ENCODE measurements around the gene TGM2. TPM values are rescaled to one million over a fixed set of nuclear protein-coding genes. Genes with fewer than 3 reads are reported as not detected.
A peak's percentile ranks its signal among the peaks of the same experiment; 100 is the strongest.

Gene TGM2
- total and polyA plus RNA-seq, 12 donors = 13.4 to 262 (median 98.3) TPM

- H3K27ac ChIP-seq = peak overlapping the region in 2 of 5 donors; percentile 68 to 89
- no peaks in the 10 kb centered on the region for H3K27me3 ChIP-seq
- 93 to 97% (median 95%) methylated on average over 6 to 8 of the region's 8 CpGs for WGBS, 4 donors
- H3K4me1 ChIP-seq (replicated peaks in 1 of 2) = peaks cover 17 to 18% of the 10 kb centered on the region in 2 donors
- H3K4me3 ChIP-seq = no peak overlapping the region
- H3K36me3 ChIP-seq (replicated peaks in 1 of 2) = no peaks in the 10 kb centered on the region
- no peaks in the 10 kb centered on the region for H3K9me3 ChIP-seq (replicated peaks in 1 of 3)
- intact Hi-C loops (cut with DNase I) = loop anchor here (5.0 kb wide), 3 partner anchors 55 to 110 kb away; no protein-coding TSS in a partner anchor
- no peak for DNase-seq
- TF ChIP-seq CTCF (IDR thresholded peaks at IDR 0.05) = no peak
- no peak for TF ChIP-seq POLR2A (IDR thresholded peaks at IDR 0.05)
Measured at GRCh38 chr20:38167328-38167850, 2.3 kb upstream of the TGM2 start.

DNA sequence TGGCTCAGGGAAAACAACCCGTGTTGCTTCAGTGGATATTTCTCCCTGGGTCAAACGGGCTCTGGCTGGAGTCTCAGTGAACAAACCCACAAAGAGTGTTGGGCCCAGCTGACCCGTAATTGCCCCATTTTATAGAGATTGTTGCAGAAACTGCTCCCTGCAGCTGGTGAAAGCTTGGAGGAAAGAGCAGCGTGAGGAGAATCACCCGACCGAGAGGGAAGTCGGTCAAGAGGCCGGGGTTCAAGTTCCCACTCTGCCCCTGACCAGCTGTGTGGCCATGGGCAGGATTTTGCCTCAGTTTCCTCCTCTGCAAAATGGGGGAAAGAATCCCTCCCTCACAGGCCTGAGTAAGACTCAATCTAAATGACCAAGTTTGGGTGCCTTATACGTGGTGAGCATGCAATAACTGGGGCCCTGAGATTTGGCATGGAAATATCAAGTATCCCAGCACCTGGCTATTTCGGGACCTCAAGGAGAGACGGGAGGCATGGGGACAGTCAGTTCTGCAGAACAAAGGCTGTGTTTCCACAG lies 1.7 kb upstream of the TGM2 start:
- whole genome bisulfite sequencing, 4 donors = 70 to 82% (median 79%) methylated on average over 11 of the region's 11 CpGs
- H3K9me3 ChIP-seq (replicated peaks in 1 of 3) = no peaks in the 10 kb centered on the region

GRCh38 chr20:38165966-38166702 lies 1.1 kb upstream of the TGM2 start:
- Histone ChIP-seq H3K36me3 (replicated peaks in 1 of 2) (no peaks in the 10 kb centered on the region), H3K4me1 (replicated peaks in 1 of 2) (peaks cover 17 to 18% of the 10 kb centered on the region in 2 donors), H3K9me3 (replicated peaks in 1 of 3) (no peaks in the 10 kb centered on the region), H3K27ac (peak overlapping the region in 2 of 5 donors; percentile 34 to 89), H3K27me3 (no peaks in the 10 kb centered on the region), H3K4me3 (no peak overlapping the region)
- TF ChIP-seq POLR2A (IDR thresholded peaks at IDR 0.05) (no peak), CTCF (IDR thresholded peaks at IDR 0.05) (no peak)
- DNase-seq = no peak
- intact Hi-C loops (cut with DNase I) = loop anchor here (5.0 kb wide), 3 partner anchors 56 to 109 kb away; no protein-coding TSS in a partner anchor
- 69 to 85% (median 79%) methylated on average over 11 of the region's 11 CpGs for WGBS, 4 donors

More for the DNA sequence above, 1.7 kb upstream of the TGM2 start:
- no peak for DNase-seq
- Histone ChIP-seq H3K27me3 (no peaks in the 10 kb centered on the region), H3K4me1 (replicated peaks in 1 of 2) (peaks cover 17 to 18% of the 10 kb centered on the region in 2 donors), H3K27ac (peak overlapping the region in 1 of 5 donors; percentile 89), H3K36me3 (replicated peaks in 1 of 2) (no peaks in the 10 kb centered on the region), H3K4me3 (no peak overlapping the region)
- intact Hi-C loops (cut with DNase I) = loop anchor here (5.0 kb wide), 3 partner anchors 56 to 109 kb away; no protein-coding TSS in a partner anchor
- no peak for TF ChIP-seq POLR2A (IDR thresholded peaks at IDR 0.05)
- no peak for TF ChIP-seq CTCF (IDR thresholded peaks at IDR 0.05)

DNA sequence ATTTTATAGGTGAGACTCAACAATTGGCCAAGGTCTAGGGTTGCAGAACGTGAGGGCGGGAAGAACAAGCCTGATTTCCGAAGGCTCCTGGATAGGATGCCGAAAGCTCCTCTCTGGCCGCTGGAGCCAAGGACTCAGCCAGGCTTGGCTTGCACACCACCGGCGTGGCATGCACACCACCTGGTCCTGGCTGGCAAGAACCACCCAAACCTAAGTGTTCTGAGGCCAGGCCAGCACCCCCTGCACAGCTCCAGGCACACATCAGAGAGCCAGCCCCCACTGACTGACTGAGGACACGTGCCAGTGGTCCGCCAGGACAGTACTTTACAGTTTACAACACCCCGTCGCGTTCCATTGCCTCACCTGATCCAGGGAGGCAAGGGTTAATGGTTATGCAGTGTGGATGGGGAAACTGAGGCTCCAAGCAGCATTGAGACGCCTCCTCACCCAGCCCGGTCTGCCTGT lies 414 bp downstream of the TGM2 start:
- intact Hi-C loops (cut with DNase I) = loop anchor here (5.0 kb wide), 3 partner anchors 58 to 107 kb away; no protein-coding TSS in a partner anchor
- no peak for DNase-seq
- Histone ChIP-seq H3K4me1 (replicated peaks in 1 of 2) (peaks cover 17 to 18% of the 10 kb centered on the region in 2 donors), H3K27me3 (no peaks in the 10 kb centered on the region), H3K4me3 (peak overlapping the region in 2 of 4 donors; percentile 45 to 72), H3K27ac (peak overlapping the region in 3 of 5 donors; percentile 19 to 89 (median 60)), H3K9me3 (replicated peaks in 1 of 3) (no peaks in the 10 kb centered on the region), H3K36me3 (replicated peaks in 1 of 2) (peaks cover 0 to 3% of the 10 kb centered on the region in 2 donors)
- no peak for TF ChIP-seq CTCF (IDR thresholded peaks at IDR 0.05)
- no peak for TF ChIP-seq POLR2A (IDR thresholded peaks at IDR 0.05)
- WGBS, 4 donors = 61 to 70% (median 63%) methylated on average over 6 to 14 of the region's 14 CpGs
